HAP-1 (cell line): ENCODE results near the gene ZFC3H1.
A peak's percentile ranks its signal among the peaks of the same experiment; 100 is the strongest.
"Not testable (repeated sequence)": the region's sequence is repeated elsewhere in the genome, so short reads cannot be mapped to it uniquely, and the experiment has no call there.

ENCODE experiments used
- DNase-seq, 2 experiments: peaks; one replicate each; pipeline ENCODE4 v3.0.0-alpha.2; 2016 to 2020; ENCODE audit warnings: low spot score in 2 of 2
- H3K27me3 ChIP-seq: fragments of 250-450 bp; sonication (Bioruptor Pico); 2 replicates; pipeline ENCODE4 v1.5.1; 2020; ENCODE audit warnings: low read depth, mild to moderate bottlenecking, moderate library complexity
- H3K36me3 ChIP-seq: fragments of 250-450 bp; sonication (Bioruptor Pico); replicated peaks from 2 replicates; pipeline ENCODE4 v1.5.1; 2020; ENCODE audit warnings: mild to moderate bottlenecking
- H3K4me1 ChIP-seq: fragments of 250-450 bp; sonication (Bioruptor Pico); 2 replicates; pipeline ENCODE4 v1.5.1; 2020; ENCODE audit warnings: mild to moderate bottlenecking
- H3K4me3 ChIP-seq: fragments of 250-450 bp; sonication (Bioruptor Pico); 2 replicates; pipeline ENCODE4 v1.5.1; 2020; ENCODE audit warnings: mild to moderate bottlenecking, moderate library complexity
- H3K9me3 ChIP-seq: fragments of 250-450 bp; sonication (Bioruptor Pico); 2 replicates; pipeline ENCODE4 v1.5.1; 2020; ENCODE audit warnings: mild to moderate bottlenecking, moderate library complexity
- in situ Hi-C: fragments of 300-500 bp; cut with MboI; formaldehyde crosslinking; loops from 3 replicates; pipeline ENCODE4 v1.14.3; 2020; ENCODE audit warnings: low sequenced_read_pairs, inconsistent platforms, mixed read lengths

The ZFC3H1 gene

DNA sequence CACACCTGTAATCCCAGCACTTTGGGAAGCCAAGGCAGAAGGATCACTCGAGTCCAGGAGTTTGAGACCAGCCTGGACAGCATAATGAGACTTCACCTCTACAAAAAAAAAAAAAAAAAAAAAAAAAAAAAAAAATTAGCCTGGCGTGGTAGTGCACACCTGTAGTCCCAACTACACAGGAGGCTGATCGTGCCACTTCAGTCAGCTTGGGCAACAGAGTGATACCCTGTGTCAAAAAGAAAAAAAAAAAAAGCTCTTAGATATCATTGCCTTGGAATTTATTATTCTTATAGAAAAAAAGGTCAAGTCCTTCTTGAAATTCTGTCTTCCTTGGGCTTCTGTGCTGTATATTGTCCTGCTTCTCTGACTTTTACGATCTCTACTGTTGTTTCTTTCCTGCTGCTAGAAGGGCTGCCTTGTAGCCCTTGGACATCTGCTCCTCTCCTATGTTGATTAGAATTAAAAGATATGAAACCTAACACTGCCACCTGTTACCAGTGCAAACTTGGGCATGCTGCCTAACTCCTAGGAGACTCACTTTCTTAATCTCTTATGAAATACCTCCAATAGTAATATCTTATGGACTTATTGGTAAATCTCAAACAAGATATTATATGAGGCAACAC lies 28.0 kb upstream of the ZFC3H1 start:
- H3K4me3 ChIP-seq = no peak overlapping the region

DNA sequence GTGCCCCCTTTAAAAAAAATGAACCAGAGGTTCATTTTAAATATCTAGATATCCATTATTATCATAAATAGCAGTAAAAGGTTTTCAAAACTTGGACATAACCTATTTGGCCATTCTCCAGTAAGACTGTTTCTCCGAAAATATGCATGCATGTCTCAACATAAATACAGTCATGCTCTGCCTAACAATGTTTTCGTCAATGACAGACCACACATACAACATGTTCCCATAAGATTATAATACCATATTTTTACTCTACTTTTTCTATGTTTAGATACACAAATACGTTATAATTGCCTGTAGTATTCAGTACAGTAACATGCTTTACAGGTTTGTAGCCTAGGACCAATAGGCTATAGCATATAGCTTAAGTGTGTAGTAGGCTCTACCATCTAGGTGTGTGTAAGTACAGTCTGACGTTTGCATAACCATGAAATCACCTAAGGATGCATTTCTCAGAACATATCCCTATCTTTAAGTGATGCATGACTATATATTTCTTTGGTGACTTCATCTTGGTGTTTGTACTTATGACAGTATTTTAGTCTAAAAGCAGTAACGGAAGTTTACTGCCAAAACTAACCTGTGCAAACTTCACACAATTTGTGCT lies 25.4 kb upstream of the ZFC3H1 start:
- DNase-seq = no peak
- in situ Hi-C loops = no loop called here
- Histone ChIP-seq H3K36me3 (no peaks in the 10 kb centered on the region), H3K9me3 (no peaks in the 10 kb centered on the region), H3K27me3 (no peaks in the 10 kb centered on the region), H3K4me1 (peaks cover 11% of the 10 kb centered on the region; the same call in 1 of the 2 replicates), H3K4me3 (no peak overlapping the region)

More for the DNA sequence above, 28.0 kb upstream of the ZFC3H1 start:
- Histone ChIP-seq H3K36me3 (peaks cover 4% of the 10 kb centered on the region; the same call in 1 of the 2 replicates), H3K4me1 (peaks cover 8% of the 10 kb centered on the region; the same call in 1 of the 2 replicates), H3K9me3 (no peaks in the 10 kb centered on the region), H3K27me3 (no peaks in the 10 kb centered on the region)
- no peak for DNase-seq
- in situ Hi-C loops = no loop called here

DNA sequence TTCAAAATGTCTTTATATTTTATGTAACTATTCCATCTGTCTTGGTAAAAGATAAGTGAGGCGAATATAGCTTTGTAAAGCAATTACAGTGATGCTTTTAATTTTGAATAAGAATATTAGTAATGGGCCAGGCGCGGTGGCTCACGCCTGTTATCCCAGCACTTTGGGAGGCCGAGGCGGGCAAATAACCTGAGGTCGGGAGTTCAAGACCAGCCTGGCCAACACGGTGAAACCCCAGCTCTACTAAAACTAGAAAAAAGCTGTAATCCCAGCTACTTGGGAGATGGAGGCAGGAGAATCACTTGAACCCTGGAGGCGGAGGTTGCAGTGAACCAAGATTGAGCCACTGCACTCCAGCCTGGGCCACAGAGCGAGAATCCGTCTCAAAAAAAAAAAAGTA lies 23.5 kb upstream of the ZFC3H1 start:
- H3K9me3 ChIP-seq, H3K36me3 ChIP-seq, in situ Hi-C loops, DNase-seq, H3K27me3 ChIP-seq: not testable (repeated sequence)
- Histone ChIP-seq H3K4me3 (peak overlapping the region; percentile 53), H3K4me1 (peaks cover 11% of the 10 kb centered on the region; the same call in 1 of the 2 replicates)

DNA sequence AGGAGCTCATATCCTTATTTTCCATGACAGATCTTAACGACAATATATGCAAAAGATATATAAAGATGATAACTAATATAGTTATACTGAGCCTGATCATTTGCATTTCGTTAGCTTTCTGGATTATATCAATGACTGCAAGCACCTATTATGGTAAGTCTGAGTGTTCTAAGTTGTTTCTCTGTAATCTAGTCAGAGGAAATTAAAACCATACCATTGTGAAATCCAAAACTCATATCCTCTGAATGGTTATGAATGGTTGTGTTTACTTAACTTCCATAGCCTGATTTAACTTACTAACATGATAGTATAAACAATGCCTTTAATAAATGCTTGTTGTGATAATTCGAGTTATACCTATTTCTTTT lies 23.0 kb upstream of the ZFC3H1 start:
- Histone ChIP-seq H3K27me3 (no peaks in the 10 kb centered on the region), H3K9me3 (no peaks in the 10 kb centered on the region), H3K4me1 (peaks cover 11% of the 10 kb centered on the region; the same call in 1 of the 2 replicates), H3K36me3 (no peaks in the 10 kb centered on the region), H3K4me3 (peak overlapping the region; percentile 53)
- no peak for DNase-seq
- in situ Hi-C loops = no loop called here

DNA sequence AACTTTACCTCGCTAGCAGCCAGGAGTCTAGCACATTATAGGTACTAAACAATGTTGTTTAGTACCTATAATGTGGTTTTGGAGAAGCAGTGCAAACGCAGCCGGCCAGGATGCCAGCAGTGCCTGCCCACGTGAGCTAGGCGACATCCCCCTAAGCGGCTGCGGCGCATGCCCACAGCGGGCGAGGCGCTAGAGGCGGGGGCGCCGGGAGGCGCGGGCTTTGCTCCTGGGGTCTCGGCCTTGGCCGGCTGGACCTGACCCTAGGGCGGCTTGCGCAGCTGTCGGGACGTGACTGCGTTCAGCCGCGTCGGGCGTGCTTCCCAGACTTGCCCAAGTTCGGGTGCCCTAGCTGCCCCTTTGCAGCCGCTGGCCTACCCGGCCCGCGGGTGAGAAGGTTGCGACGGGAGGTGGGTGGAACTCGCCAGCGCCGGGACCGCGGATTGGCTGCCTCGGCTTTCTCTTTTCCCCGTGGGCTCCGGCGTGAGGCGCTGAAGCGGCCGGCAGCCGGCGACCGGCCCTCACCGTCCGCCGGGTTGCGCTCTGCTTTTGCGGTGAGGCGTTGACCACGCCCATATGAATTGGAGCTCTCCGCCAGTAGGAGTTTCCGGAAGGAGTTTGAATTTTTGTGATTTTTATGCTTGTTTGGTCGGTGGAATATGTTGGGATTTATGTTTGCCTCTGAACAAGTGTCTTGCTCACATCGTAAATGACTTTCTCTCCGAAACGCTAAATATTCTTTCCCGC lies 22.4 kb upstream of the ZFC3H1 start, which contains the start of gene TMEM19:
TSS of gene TMEM19 (plus strand) at position 169 of the 744 bp plus-strand sequence. CDS start 599 bp downstream, outside the sequence.
- Histone ChIP-seq H3K4me1 (peaks cover 11% of the 10 kb centered on the region; the same call in 1 of the 2 replicates), H3K36me3 (no peaks in the 10 kb centered on the region), H3K9me3 (no peaks in the 10 kb centered on the region), H3K4me3 (peak within 1 kb of the TSS; percentile 53), H3K27me3 (no peaks in the 10 kb centered on the region)
- in situ Hi-C loops = no loop called here
- peak; percentile 84 to 88 for DNase-seq

DNA sequence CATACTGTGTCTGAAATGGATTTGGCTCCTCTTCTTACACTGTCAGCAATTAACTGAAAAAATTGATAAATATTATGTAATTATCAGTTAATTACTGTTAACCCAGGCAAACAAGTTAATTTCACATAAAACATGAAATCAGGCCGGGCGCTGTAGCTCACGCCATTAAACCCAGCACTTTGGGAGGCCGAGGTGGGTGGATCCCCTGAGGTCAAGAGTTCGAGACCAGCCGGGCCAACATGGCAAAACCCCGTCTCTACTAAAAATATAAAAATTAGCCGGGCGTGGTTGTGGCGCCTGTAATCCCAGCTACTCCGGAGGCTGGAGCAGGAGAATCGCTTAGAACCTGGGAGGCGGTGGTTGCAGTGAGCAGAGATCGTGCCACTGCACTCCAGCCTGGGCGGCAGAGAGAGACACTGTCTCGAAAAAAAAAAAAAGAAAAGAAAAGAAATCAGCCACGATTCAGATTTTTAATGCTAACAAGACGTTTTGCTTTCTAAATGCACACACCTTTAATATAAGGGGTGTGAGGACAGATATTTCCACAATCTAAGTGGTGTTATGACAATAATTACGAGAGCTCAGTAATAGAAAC lies 21.8 kb upstream of the ZFC3H1 start:
- H3K9me3 ChIP-seq = no peaks in the 10 kb centered on the region
- H3K4me3 ChIP-seq = peak overlapping the region; percentile 53
- no peaks in the 10 kb centered on the region for H3K27me3 ChIP-seq
- no peaks in the 10 kb centered on the region for H3K36me3 ChIP-seq
- peaks cover 11% of the 10 kb centered on the region; the same call in 1 of the 2 replicates for H3K4me1 ChIP-seq
- in situ Hi-C loops = no loop called here
- peak in 1 of 2 experiments; percentile 13 for DNase-seq

DNA sequence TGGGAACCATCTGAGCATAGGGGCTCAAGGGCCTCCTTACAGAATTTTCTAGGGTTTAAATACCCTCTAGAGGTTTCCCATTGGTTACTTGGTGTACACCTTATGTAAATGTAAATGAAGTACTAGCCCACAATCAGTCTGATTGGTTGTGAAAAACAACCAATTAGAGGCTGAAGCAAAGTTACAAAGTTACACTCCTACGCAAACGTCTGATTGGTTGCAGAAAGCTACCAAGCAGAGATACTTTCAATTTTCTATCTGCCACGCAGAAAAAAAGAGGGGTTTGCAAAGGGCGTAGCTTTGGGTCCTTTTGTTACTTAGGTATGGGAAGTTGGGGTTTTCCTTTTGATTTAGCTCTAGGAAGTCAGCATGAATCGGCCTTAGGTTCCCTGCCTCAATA lies 20.4 kb upstream of the ZFC3H1 start:
- DNase-seq = no peak
- Histone ChIP-seq H3K27me3 (no peaks in the 10 kb centered on the region), H3K36me3 (no peaks in the 10 kb centered on the region), H3K4me1 (peaks cover 18% of the 10 kb centered on the region), H3K9me3 (no peaks in the 10 kb centered on the region), H3K4me3 (no peak overlapping the region)
- in situ Hi-C loops = no loop called here

DNA sequence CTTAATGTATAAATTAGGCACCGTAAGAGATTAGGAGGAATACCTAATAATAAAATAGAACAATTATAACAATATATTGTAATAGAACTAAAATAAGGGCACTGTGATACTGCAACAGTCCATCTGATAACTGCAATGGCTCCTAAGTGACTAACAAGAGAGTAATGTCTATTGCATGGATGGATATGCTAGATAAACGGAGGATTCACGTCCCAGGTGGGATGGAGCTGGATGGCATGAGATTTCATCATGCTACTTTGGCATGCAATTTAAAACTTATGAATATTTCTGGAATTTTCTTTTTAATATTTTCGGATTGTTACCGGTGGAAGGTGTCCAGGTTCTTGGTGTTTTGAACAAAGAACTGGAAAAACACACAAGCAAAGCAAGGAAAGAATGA lies 20.0 kb upstream of the ZFC3H1 start:
- H3K9me3 ChIP-seq = no peaks in the 10 kb centered on the region
- H3K4me1 ChIP-seq = peaks cover 18% of the 10 kb centered on the region
- DNase-seq = no peak
- no peaks in the 10 kb centered on the region for H3K27me3 ChIP-seq
- in situ Hi-C loops = no loop called here
- H3K36me3 ChIP-seq = no peaks in the 10 kb centered on the region
- H3K4me3 ChIP-seq = no peak overlapping the region

DNA sequence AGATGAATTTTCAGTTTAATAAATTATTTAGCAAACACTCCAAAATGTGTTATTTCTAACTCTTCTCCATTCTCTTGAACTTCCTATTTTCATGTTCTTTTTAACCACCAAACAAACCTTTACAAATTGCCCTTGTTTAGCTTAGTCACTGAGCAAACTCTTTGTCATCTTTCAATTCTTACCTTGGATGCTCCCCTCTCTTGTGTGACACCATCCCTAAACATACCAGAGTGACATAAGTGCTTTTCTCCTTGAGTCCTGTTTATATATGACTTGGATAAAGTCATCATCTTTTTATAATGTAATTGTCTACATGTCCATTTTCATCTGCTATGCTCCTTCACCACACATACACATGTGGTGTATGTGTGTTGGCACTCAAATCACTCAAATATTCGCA lies 18.8 kb upstream of the ZFC3H1 start:
- in situ Hi-C loops = no loop called here
- peaks cover 11% of the 10 kb centered on the region for H3K4me1 ChIP-seq
- H3K27me3 ChIP-seq = no peaks in the 10 kb centered on the region
- H3K36me3 ChIP-seq = no peaks in the 10 kb centered on the region
- no peak for DNase-seq
- H3K9me3 ChIP-seq = no peaks in the 10 kb centered on the region
- no peak overlapping the region for H3K4me3 ChIP-seq

DNA sequence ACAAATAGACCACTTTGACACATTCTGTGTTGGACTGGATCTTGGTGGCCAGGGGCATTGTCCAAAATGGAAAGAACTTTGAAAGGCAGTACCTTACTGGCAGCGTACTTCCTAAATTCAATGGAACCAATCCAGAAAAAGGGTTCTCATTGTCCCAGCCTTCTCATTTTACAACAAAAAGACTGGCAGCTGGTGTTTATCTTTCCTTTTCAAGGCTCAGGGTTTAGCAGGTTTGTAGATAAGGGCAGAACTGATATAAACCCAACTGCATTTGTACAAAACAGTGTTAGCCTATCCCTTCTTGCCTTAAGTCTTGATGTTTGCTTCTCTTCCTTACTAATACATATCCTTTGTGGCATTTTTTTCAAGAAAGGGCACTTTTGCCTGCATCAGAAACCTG lies 8.2 kb upstream of the ZFC3H1 start:
- H3K4me3 ChIP-seq = no peak overlapping the region
- H3K36me3 ChIP-seq = no peaks in the 10 kb centered on the region; the same call in 1 of the 2 replicates
- no peak for DNase-seq
- H3K9me3 ChIP-seq = no peaks in the 10 kb centered on the region
- H3K27me3 ChIP-seq = no peaks in the 10 kb centered on the region
- in situ Hi-C loops = no loop called here
- H3K4me1 ChIP-seq = no peaks in the 10 kb centered on the region

DNA sequence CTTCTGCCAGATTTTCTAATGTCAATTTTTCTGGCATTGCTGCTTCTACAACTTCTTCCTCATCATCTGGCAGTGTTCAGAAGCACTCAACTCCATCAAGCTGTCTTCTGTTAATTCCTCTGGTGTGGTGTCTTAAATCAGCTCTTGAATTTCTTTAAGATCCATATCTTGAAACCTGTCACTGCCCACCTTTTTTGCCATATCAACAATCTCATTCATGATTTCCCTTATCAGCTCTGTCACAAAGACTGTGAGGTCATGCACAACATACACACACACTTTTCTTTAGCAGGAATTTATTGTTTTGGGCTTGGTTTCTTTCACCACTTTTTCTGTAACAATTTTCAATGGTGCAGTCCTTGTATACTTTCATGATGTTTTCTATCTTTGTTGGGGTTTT lies 7.7 kb upstream of the ZFC3H1 start:
- Histone ChIP-seq H3K27me3 (no peaks in the 10 kb centered on the region), H3K36me3 (no peaks in the 10 kb centered on the region; the same call in 1 of the 2 replicates), H3K4me1 (no peaks in the 10 kb centered on the region), H3K9me3 (no peaks in the 10 kb centered on the region), H3K4me3 (no peak overlapping the region)
- in situ Hi-C loops = no loop called here
- no peak for DNase-seq

DNA sequence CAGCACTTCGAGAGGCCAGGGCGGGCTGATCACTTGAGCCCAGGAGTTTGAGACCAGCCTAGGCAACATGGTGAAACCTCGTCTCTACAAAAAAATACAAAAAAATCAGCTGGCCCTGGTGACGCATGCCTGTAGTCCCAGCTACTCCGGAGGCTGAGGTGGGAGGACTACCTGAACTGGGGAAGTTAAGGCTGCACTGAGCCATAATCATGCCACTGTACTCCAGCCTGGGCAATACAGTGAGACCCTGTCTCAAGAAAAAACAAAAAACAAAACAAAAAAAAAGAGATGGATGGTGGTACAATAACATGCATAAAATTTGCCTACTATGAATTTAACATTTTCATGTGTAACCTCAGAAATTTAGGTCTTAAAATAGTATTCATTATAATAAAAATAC lies 2.6 kb upstream of the ZFC3H1 start:
- peaks cover 8% of the 10 kb centered on the region for H3K4me1 ChIP-seq
- no peaks in the 10 kb centered on the region for H3K27me3 ChIP-seq
- DNase-seq = no peak
- H3K9me3 ChIP-seq = no peaks in the 10 kb centered on the region
- in situ Hi-C loops = no loop called here
- H3K36me3 ChIP-seq = no peaks in the 10 kb centered on the region; the same call in 1 of the 2 replicates
- no peak overlapping the region for H3K4me3 ChIP-seq

DNA sequence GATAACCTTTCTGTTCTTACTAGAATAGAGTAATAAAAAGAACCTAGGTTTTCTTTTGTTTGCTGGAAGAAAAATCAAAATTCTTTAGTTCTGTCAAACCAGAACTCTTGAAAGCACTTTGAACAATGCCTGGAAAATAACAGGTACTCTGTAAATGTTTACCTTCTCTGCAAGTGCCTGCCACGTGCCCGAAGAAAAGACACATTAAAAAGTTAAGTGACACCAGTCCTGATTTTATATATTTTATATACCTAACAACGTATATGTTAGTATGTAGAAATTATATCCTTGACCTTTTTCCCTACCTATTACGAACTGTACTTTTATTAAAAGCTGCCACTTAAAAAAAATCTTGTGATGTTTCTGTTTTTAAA lies 1.4 kb upstream of the ZFC3H1 start:
- H3K27me3 ChIP-seq = no peaks in the 10 kb centered on the region
- no peak for DNase-seq
- in situ Hi-C loops = no loop called here
- peaks cover 8% of the 10 kb centered on the region for H3K4me1 ChIP-seq
- peak overlapping the region; percentile 79 for H3K4me3 ChIP-seq
- no peaks in the 10 kb centered on the region for H3K9me3 ChIP-seq
- H3K36me3 ChIP-seq = peaks cover 2% of the 10 kb centered on the region
